ENCODE results near the gene GOLPH3L. TPM values are rescaled to one million over a fixed set of nuclear protein-coding genes. Genes with fewer than 3 reads are reported as not detected.

GOLPH3L gene
- total and polyA plus RNA-seq, 4 donors = 13.8 to 37.2 (median 20.3) TPM

DNA sequence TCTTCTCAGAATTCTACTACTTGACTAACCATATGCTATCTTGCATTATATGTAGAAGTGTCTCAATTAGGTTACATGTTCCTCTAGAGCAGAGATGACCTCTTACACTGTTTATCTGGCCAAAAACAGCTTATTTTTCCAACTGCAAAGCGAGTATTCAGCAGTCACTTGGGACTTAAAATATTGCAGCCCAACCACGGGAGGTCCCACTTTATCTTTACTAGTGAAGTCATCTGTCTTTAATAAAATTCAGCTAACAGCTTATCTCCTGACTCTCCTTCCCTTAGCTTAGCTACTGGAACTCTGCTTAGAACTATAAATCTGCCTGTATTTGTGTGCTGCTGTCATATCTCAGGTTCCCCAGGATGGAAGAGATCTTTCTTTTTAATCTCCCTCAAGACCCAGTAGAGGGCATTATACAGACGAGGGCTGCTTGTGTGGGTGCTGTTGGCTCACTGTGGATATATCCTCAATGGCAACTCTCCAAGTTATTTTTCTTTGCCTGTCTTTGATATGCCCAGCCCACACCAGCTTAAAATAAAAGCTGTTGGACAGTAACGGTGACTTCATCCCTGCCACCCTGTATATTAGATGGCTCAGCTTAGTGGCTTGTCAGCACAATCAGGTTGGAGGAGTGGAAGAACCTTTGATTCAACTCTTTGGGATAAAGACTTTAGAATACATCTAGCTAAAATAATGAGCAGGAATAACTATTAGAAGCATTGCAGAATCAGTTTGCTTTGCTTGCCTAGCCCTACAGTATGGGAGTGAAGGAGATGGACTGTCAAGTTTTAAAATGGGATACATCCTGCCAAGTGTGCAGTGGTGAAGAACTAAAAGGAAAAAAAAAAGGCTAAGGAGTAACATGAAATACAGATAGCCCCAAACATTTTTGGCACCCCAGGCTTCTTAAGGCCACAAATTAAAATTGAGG is 77.1 kb downstream of the GOLPH3L start:
- 24 to 42% methylated on average over 4 of the region's 4 CpGs for WGBS, 2 donors
- ATAC-seq (ENCODE audit: insufficient read depth, low FRiP score) = peak; percentile 65
- Histone ChIP-seq H3K4me1 (ENCODE audit: control insufficient read depth in 5 of 5, insufficient read depth in 5 of 5, low read length in 5 of 5) (peaks cover 0 to 29% (median 0%) of the 10 kb centered on the region in 5 donors), H3K4me3 (no peak overlapping the region), H3K36me3 (ENCODE audit: control insufficient read depth in 4 of 4, insufficient read depth in 4 of 4, low read length in 4 of 4) (peaks cover 17 to 58% (median 25%) of the 10 kb centered on the region in 4 donors), H3K27ac (ENCODE audit: low read depth in 1 of 2, low read length in 1 of 2) (peak overlapping the region; percentile 53 to 76), H3K9ac (ENCODE audit: insufficient read depth in 1 of 2, low read length in 2 of 2) (no peak overlapping the region), H3K27me3 (ENCODE audit: control insufficient read depth in 3 of 3, insufficient read depth in 3 of 3, low read length in 2 of 3) (no peaks in the 10 kb centered on the region), H3K9me3 (ENCODE audit: control insufficient read depth in 4 of 4, insufficient read depth in 3 of 4, low read length in 3 of 4) (no peaks in the 10 kb centered on the region)
- DNase-seq = peak in 2 of 3 donors; percentile 26 to 38
- TF ChIP-seq, protein P1, sequence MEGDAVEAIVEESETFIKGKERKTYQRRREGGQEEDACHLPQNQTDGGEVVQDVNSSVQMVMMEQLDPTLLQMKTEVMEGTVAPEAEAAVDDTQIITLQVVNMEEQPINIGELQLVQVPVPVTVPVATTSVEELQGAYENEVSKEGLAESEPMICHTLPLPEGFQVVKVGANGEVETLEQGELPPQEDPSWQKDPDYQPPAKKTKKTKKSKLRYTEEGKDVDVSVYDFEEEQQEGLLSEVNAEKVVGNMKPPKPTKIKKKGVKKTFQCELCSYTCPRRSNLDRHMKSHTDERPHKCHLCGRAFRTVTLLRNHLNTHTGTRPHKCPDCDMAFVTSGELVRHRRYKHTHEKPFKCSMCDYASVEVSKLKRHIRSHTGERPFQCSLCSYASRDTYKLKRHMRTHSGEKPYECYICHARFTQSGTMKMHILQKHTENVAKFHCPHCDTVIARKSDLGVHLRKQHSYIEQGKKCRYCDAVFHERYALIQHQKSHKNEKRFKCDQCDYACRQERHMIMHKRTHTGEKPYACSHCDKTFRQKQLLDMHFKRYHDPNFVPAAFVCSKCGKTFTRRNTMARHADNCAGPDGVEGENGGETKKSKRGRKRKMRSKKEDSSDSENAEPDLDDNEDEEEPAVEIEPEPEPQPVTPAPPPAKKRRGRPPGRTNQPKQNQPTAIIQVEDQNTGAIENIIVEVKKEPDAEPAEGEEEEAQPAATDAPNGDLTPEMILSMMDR (IDR thresholded peaks at IDR 0.05; ENCODE audit: control extremely low read depth, extremely low read depth) = no peak

DNA sequence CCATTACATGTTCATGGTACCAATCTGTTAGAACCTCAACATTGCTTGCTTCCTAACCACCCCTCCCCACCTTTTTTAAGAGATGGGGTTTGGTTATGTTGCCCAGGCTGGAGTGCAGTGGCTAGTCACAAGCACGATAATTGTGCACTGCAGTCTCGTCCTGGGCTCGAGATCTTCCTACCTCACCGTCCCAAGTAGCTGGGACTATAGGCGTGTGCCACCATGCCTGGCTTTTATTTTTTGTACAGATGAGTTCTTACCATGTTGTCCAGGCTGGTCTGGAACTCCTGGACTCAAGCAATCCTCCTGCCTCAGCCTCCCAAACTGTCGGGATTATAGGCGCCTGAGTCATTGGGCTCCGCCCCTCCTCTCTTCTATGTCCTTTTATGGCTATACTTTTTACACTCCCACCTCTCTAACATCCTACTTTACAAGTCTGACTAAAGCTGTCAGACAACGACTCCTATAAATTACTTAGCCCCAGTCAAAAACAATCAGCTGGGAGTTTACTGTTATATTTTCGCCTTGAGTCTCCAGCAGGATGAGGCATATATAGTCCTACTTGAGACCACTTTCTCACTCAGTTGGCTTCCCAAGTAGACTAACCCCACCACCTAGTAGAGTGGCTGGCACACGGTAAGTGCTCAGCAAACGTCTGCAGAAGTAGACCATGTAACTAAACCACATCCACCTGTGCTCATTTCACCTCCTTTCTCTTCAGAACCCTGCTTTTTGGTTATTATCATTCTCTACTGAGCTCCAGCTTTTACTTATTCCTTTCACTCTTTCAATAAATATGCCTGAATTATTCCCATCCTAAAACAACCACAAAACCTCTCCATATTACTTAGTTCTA is 81.4 kb downstream of the GOLPH3L start:
- TF ChIP-seq, protein P1 (IDR thresholded peaks at IDR 0.05; ENCODE audit: control extremely low read depth, extremely low read depth) = no peak
- peaks cover 0 to 19% (median 4%) of the 10 kb centered on the region in 5 donors for H3K4me1 ChIP-seq (ENCODE audit: control insufficient read depth in 5 of 5, insufficient read depth in 5 of 5, low read length in 5 of 5)
- no peak for ATAC-seq (ENCODE audit: insufficient read depth, low FRiP score)
- H3K27me3 ChIP-seq (ENCODE audit: control insufficient read depth in 3 of 3, insufficient read depth in 3 of 3, low read length in 2 of 3) = no peaks in the 10 kb centered on the region
- H3K36me3 ChIP-seq (ENCODE audit: control insufficient read depth in 4 of 4, insufficient read depth in 4 of 4, low read length in 4 of 4) = peaks cover 2 to 38% (median 10%) of the 10 kb centered on the region in 4 donors
- no peak for DNase-seq
- H3K27ac ChIP-seq (ENCODE audit: low read depth in 1 of 2, low read length in 1 of 2) = peak overlapping the region in 1 of 2 donors; percentile 45
- no peaks in the 10 kb centered on the region for H3K9me3 ChIP-seq (ENCODE audit: control insufficient read depth in 4 of 4, insufficient read depth in 3 of 4, low read length in 3 of 4)
- 83 to 87% methylated on average over 12 of the region's 12 CpGs for WGBS, 2 donors
- no peak overlapping the region for H3K4me3 ChIP-seq
- no peak overlapping the region for H3K9ac ChIP-seq (ENCODE audit: insufficient read depth in 1 of 2, low read length in 2 of 2)

GRCh38 chr1:150613061-150613920 is 83.7 kb downstream of the GOLPH3L start:
- DNase-seq (peak in 2 of 3 donors; percentile 34 to 40), ATAC-seq (ENCODE audit: insufficient read depth, low FRiP score) (peak; percentile 65)
- peaks cover 0 to 17% (median 4%) of the 10 kb centered on the region in 5 donors for H3K4me1 ChIP-seq (ENCODE audit: control insufficient read depth in 5 of 5, insufficient read depth in 5 of 5, low read length in 5 of 5)
- 23 to 33% methylated on average over 12 of the region's 12 CpGs for WGBS, 2 donors
- no peak overlapping the region for H3K4me3 ChIP-seq
- H3K36me3 ChIP-seq (ENCODE audit: control insufficient read depth in 4 of 4, insufficient read depth in 4 of 4, low read length in 4 of 4) = peaks cover 2 to 30% (median 3%) of the 10 kb centered on the region in 4 donors
- H3K27ac ChIP-seq (ENCODE audit: low read depth in 1 of 2, low read length in 1 of 2) = peak overlapping the region; percentile 90 to 91
- H3K27me3 ChIP-seq (ENCODE audit: control insufficient read depth in 3 of 3, insufficient read depth in 3 of 3, low read length in 2 of 3) = no peaks in the 10 kb centered on the region
- TF ChIP-seq, protein P1 (IDR thresholded peaks at IDR 0.05; ENCODE audit: control extremely low read depth, extremely low read depth) = no peak
- no peaks in the 10 kb centered on the region for H3K9me3 ChIP-seq (ENCODE audit: control insufficient read depth in 4 of 4, insufficient read depth in 3 of 4, low read length in 3 of 4)
- H3K9ac ChIP-seq (ENCODE audit: insufficient read depth in 1 of 2, low read length in 2 of 2) = no peak overlapping the region

Data from lung (tissue), 12 donors.